GF-D8 (cell line): Measurements from ENCODE around the gene MARK3.

ENCODE experiments used
- DNase-seq: peaks from one replicate; lab custom pipeline; 2025; lab: John Stamatoyannopoulos, UW

Gene MARK3

GRCh38 chr14:103367995-103368394, 17.2 kb upstream of the MARK3 start:
- no peak for DNase-seq

DNA sequence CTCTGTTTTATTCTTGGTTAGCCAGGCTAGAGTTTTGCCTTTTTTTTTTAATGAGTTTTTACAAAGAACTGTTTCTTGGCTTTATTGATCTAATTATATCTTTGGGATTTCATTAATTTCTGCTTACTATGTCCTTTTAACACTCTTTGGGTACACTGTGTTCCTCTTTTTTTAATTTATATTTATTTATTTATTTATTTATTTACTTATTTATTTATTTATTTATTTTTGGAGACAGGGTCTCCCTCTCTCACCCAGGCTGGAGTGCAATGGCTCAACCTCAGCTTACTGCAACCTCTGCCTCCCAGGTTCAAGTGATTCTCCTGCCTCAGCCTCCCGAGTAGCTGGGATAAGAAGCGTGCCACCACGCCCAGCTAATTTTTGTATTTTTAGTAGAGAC, 15.1 kb upstream of the MARK3 start:
- DNase-seq = no peak

- DNase-seq = no peak
Measured at GRCh38 chr14:103372017-103372416, 13.2 kb upstream of the MARK3 start.

DNA sequence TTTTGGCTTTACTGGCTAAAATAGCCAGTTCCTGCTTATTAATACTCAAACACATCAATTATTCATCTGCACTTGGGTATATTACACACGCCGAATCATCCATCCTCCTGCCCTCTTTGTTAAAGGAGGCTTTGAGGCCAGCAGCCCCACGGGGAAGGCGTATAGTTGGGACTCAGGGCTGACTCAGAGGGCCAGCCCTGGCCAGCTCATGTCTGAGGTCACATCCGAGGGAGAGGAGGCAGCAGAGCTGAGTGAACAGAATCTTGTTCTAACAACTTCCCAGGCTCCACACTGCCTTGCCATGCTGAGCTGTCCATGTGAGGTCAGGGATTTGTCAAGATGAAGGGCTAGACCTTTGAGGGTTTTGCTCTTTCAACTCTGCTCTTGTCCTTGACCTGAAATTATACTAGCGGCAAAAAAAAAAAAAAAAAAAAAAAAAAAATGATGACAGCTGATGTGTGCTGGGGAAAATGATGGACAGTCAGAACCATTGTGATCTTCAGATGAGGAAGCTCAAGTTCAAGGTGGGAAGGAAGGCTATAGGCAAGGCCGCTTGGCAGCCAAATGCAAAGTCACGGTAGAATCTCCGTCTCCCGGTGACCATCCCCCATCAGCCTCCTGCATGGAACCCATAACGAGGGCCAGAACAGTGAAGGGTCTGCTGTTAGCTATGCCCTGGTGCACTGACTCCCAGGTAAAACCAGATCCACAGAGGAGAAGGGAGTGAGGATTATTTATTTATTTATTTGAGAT, 12.5 kb upstream of the MARK3 start:
- no peak for DNase-seq

- no peak for DNase-seq
Measured at GRCh38 chr14:103374121-103374520, 11.1 kb upstream of the MARK3 start.

- no peak for DNase-seq
Measured at GRCh38 chr14:103377522-103378037, 7.6 kb upstream of the MARK3 start.

GRCh38 chr14:103378038-103378854, 7.0 kb upstream of the MARK3 start:
- DNase-seq = no peak

DNA sequence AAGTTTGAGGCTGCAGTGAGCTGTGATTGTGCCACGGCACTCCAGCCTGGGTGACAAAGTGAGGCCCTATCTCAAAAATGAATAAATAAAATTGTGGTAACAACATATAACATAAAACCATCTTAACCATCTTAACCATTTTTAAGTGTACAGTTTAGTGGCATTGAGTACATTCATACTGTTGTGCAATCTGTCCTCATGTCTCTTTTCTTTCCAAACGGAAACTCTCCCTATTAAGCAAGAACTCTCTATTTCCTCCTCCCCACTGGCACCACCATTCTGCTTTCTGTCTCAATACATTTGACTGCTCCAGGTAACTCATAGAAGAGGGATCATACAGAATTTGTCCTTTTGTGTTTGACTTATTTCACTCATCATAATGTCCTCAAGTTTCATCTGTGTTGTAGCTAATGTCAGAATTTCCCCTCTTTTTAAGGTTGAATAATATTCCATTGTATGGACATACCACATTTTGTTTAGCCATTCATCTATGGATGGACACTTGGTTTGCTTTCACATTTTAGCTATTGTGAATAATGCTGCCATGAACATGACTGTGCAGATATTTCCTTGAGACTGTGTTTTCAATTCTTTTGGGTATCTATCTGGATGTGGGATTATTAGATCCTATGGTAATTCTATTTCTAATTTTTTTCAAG, 4.4 kb upstream of the MARK3 start:
- DNase-seq = peak; percentile 42

DNA sequence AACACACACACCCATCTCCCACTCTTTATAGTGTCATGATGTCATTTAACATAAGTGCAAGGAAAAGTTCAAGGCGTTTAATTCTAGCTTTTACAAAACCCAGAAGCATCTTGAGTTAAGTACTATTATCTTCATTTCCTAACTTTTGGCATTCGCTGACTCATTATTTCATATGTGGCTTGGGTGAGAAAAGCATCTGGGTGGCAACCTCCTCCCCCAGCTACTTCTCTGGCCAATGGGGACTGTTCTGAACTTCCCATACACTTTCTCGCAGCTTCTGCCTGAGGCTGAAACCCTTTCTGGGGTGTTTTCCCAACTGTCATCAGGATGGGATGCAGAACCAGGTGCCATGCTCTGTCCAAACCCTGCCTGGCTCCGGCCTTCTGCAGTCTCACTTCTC, 2.8 kb upstream of the MARK3 start:
- DNase-seq = no peak

DNA sequence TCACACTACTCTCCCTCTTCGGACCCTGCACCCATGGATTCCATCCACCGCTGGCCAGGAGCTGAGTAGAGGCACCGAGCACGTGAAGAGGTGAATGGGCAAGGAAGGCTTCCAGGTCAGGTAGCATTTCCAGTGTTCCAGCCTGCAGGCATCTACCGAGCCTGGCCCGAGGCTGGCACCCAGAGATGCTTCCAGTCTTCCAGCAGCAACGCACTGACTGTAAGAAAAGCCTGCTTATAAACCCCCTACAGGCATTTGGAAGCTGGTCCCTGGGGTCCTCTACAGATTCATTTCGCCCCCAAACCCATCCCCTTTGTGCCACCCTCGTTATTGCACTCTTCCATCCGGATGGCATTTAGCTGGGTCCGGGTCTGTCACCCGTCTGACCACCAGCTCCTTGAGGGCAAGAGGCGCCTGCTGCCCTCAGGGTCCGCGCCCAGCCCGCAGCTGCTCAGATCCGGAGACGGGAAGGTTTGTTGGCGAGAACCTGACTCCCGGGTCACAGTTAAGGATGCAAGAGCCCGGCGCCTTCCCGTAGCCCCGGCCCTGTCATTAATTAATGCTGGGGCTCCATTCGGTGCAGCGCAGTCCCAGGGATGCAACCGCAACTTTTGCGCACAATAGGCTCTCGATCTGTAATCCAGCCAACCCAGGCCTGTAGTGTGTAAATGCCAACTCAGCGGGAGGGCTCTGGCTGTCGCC, 614 bp upstream of the MARK3 start:
- DNase-seq = no peak

DNA sequence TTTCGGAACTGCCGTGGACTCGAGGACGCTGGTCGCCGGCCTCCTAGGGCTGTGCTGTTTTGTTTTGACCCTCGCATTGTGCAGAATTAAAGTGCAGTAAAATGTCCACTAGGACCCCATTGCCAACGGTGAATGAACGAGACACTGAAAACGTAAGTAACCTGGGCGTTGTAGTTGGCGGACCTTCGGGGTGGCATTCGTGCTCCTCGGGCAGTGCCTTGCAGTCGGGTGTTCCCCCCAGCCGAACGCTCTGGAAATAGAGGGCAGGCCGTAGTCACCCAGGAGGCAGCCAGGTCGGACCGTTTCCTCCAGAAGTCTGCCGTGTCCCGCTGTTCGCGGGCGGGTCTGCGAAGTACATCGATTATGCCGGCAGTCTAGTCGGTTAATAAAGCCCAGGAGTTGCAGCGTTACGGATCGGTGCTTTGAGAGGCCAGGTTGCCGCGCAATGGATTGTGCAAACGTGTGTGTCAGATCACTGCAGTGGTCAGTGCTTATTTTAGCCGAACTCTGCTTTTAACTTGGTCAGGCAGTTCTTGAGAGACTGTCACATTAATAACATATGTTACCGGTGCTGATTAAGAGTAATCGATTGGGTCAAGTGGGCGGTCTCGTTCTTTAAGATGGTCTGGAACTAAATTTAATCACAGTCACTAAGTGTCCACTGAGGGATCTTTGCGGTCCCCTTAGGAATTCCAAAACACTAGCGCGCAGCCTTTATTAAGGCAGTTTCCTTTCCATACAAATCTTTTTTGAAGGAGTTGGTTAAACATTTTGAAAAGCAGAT, 906 bp downstream of the MARK3 start:
- DNase-seq = no peak

DNA sequence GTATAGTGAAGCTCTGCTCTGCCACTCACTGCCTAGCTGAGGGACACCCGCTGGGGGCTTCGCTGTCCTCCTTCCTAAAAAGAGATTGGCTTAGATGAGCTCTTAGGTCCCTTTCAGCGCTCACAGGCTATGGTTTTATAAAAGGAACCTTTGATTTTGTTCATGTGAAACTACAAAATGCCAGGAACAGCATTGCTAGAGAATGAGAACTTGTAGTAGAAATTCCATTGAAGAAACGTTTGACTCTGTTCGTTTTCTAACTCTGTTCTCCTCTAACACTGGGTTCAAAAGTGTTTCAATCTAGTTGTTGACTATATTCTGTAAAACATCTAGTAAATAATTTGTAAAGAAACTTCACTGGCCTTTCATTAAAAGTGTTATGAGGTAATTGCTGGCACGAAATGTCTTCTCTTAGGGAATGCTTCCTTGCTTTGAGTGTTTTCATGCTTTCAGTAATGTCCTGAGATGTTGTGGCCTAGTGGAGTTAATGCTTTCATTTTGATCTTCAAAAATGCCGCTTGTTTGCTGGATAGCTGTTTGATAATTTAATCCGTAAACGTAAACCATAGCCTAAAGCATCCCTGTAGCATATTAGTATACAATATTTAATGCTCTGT, 1.6 kb downstream of the MARK3 start:
- no peak for DNase-seq

- no peak for DNase-seq
Measured at GRCh38 chr14:103388664-103389063, 3.4 kb downstream of the MARK3 start.

GRCh38 chr14:103390605-103391004, 5.4 kb downstream of the MARK3 start:
- no peak for DNase-seq

- peak; percentile 19 for DNase-seq
Measured at GRCh38 chr14:103391048-103391447, 5.8 kb downstream of the MARK3 start.

DNA sequence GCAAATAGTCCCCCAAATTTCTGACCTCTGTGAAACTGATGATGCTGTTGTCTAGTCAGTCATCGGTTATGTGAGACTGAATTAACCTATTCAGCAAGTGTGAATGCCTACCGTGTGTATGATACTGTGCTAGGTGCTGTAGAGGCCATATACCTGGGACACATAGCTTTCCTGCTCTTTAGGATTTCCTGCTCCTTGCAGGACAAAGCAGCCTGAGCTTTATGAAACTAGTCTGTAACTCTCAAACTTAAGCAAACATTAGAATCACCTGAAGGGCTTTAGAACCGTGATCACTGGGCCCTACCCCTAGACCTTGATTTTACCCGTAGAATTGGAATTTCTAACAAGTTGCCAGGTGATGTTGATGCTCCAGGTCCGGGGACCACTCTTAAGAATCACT, 6.9 kb downstream of the MARK3 start:
- DNase-seq = no peak

- no peak for DNase-seq
Measured at GRCh38 chr14:103392572-103392971, 7.4 kb downstream of the MARK3 start.

- DNase-seq = no peak
Measured at GRCh38 chr14:103393070-103393469, 7.9 kb downstream of the MARK3 start.

- DNase-seq = no peak
Measured at GRCh38 chr14:103393676-103394626, 8.7 kb downstream of the MARK3 start.

- DNase-seq = no peak
Measured at GRCh38 chr14:103395244-103395643, 10.0 kb downstream of the MARK3 start.
